NCI-H460 (cell line): ENCODE data around the gene RPS6KA2. TPM values are rescaled to one million over a fixed set of nuclear protein-coding genes. Genes with fewer than 3 reads are reported as not detected.
A peak's percentile ranks its signal among the peaks of the same experiment; 100 is the strongest.
"Not testable (repeated sequence)": the region's sequence is repeated elsewhere in the genome, so short reads cannot be mapped to it uniquely, and the experiment has no call there.

Experiments used
- DNase-seq: peaks from one replicate; pipeline ENCODE4 v3.0.0-alpha.2; 2016; ENCODE audit warnings: low read depth; ENCODE audit errors: extremely low read depth
- total RNA-seq: library from RNA; depleted of rRNA; stranded (reverse); fragments of >200 nt; shearing (Covaris generic); gene quantifications from 2 replicates; pipeline ENCODE4 v1.2.3, GENCODE V29; 2014

The RPS6KA2 gene
- total RNA-seq, 1 experiment from 2014 or later: 6.7 TPM

GRCh38 chr6:166388290-166389004, 238.6 kb downstream of the RPS6KA2 start:
- no peak for DNase-seq

DNA sequence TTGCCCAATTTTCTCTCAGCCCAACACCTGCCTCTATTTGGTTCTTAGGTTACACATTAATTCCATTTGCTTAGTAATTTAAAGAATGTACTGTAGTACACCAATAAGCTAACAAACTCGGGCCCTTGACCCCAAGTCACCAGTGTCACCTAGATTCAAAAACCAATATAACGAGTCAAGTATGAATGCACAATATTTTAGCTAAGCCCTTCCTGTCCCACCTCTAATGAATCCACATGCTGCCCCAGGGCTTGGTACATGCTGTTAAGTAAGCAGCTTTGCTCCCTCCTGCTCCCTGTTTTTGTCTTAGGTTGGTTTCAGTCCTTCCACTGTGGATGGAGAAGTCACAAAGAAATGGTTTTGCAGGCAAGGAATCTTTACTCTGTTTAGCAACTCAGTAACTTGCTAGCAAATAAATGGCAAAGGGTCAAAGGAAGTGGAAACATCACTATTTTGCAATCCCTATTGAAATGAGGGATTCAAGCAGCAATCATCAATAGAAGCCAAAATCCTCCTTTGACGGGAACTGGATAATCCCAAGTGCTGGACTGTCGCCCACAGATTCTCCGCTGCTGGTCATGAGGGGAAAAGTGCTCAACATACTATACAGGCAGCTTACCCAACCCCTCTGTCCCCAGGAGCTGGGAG, 239.3 kb downstream of the RPS6KA2 start:
- DNase-seq: no peak

GRCh38 chr6:166387098-166387497, 240.0 kb downstream of the RPS6KA2 start:
- DNase-seq: not testable (repeated sequence)

- DNase-seq: no peak
Measured at GRCh38 chr6:166386111-166386510, 240.9 kb downstream of the RPS6KA2 start.

DNA sequence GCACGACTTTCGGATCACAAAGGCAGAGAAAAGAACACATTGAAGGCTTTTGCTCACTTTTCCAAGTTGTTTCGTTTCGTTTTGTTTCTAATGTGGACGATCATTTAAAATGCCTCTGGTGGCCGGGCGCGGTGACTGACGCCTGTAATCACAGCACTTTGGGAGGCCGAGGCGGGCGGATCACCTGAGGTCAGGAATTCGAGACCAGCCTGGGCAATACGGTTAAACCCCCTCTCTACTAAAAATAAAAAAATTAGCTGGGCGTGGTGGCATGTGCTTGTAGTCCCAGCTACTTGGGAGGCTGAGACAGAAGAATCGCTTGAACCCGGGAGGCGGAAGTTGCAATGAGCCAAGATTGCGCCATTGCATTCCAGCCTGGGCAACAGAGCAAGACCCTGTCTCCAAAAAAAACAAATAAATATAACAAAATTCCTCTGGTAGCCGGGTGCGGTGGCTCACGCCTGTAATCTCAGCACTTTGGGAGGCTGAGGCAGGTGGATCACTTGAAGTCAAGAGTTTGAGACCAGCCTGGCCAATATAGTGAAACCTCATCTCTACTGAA, 243.2 kb downstream of the RPS6KA2 start:
- DNase-seq: not testable (repeated sequence)

GRCh38 chr6:166382933-166383801, 243.9 kb downstream of the RPS6KA2 start, which contains the start of gene MPC1:
Gene MPC1 (minus strand): TSS chr6:166382940. CDS start chr6:166382876, 64 bp downstream.
- peak; percentile 88 for DNase-seq

GRCh38 chr6:166382500-166382932, 244.5 kb downstream of the RPS6KA2 start:
- DNase-seq: no peak

GRCh38 chr6:166381733-166382499, 245.1 kb downstream of the RPS6KA2 start:
- peak; percentile 17 for DNase-seq

- DNase-seq: no peak
Measured at GRCh38 chr6:166381381-166381732, 245.7 kb downstream of the RPS6KA2 start.

GRCh38 chr6:166379800-166380199, 247.3 kb downstream of the RPS6KA2 start:
- DNase-seq: no peak

- DNase-seq: no peak
Measured at GRCh38 chr6:166379103-166379586, 247.9 kb downstream of the RPS6KA2 start.

- no peak for DNase-seq
Measured at GRCh38 chr6:166377721-166378120, 249.3 kb downstream of the RPS6KA2 start.

DNA sequence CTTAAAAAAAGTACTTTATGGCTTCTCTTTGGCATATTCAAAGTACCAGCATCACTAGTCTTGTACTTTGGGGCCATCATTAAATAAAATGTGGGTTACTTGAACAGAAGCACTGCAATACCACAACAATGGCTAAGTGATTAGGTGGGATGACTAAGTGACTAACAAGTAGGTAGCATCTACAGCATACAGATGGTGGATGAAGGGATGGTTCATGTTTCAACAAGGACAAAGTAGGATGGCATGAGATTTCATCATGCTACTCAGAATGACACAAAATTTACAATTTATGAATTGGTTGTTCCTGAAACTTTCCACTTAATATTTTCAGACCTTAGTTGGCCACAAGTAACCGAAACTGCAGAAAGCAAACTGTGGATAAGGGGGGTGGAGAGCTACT, 252.0 kb downstream of the RPS6KA2 start:
- no peak for DNase-seq

- DNase-seq: no peak
Measured at GRCh38 chr6:166370489-166370888, 256.6 kb downstream of the RPS6KA2 start.

- no peak for DNase-seq
Measured at GRCh38 chr6:166369782-166370181, 257.3 kb downstream of the RPS6KA2 start.

GRCh38 chr6:166366921-166367320, 260.1 kb downstream of the RPS6KA2 start:
- no peak for DNase-seq

DNA sequence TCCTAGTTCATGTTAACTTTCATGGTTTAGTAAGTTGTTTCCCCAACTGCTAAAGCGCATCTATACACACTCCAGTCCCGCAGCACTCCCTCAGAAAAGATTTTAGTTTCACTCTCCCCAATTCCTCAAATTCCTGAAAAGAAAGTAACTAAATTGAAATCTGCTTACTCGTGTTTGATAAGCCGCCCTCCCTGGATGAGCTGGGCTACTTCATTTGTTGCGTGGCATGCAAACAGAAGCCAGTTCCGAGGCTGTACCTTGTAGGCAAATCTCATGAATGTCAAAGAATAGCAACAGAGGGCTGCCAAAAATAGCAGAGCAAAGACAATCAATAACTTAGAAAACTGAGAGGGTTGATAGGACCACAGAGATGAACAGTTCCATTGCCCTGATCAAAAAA, 261.2 kb downstream of the RPS6KA2 start:
- no peak for DNase-seq

DNA sequence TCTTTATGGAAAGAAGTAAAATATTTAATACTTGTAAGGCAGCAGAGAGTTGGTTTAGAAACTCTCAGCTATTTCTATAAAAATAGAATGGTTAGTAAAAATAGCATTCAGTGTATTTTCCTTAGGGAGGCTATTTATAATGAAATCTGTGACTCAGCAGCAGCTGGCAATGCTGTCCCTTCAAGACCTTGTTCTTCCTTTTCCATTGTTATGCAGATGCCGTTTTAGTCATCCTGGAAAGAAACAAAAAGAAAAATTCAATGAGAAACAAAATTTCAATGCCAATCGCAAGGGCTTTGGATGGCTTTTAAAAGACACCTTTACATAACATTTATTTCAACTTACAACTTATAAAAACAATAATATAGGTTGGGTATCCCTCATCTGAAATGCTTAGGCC, 261.8 kb downstream of the RPS6KA2 start:
- no peak for DNase-seq

DNA sequence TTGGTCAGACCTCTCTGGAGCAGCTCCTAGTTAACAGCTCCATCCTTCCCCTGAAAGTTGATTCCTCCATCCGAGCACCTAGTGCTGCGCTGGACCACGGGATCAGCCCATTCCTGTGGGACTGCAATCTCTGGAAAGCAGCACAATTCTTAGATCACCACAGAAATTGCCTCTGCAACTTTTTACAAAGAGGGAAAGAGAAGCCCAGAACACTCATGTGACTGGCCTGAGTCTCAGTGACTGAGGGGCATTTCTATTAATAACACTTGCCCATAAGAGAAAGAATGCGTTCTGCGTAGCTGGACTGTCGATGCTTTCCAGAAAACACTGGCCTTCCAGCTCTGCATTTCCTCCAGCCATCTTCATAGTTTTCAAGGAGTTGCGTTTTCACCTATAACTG, 262.6 kb downstream of the RPS6KA2 start:
- DNase-seq: no peak

DNA sequence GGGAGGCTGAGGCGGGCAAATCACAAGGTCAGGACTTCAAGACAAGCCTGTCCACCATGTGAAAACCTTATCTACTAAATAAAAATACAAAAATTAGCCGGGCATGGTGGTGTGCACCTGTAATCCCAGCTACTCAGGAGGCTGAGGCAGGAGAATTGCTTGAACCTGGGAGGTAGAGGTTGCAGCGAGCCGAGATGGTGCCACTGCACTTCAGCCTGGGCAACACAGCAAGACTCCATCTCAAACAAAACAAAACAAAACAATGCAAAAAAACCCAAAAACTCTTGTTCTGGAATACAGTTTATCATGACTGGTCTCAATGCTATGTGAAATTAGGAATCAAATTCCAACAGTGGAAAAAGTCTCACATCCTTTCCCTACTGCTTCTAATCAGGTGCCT, 264.6 kb downstream of the RPS6KA2 start:
- not testable (repeated sequence) for DNase-seq
